Middle frontal gyrus (tissue), 1 donor: ENCODE results near the gene PRKN.

Experiments
- DNase-seq: peaks from one replicate; pipeline ENCODE4 v3.0.0-alpha.2; 2015; ENCODE audit warnings: low spot score; ENCODE audit errors: extremely low spot score

Gene PRKN

DNA sequence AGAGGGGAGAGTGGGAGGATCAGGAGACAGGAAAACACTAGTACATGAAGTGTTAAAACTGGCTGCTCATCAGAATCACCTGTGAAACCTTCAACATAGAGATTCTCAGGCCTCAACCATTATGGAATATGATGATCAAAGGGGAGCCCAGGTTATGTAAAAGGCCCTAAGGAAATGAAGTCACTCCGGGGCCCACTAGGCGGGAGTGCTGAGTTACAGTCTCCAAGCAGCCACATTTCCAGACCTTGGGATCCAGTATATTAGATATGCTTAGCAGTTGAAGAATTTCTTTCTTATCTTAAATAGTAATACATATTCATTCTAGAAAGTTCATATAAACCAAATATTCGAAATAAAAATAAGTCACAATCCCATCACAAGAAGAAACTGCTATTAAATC lies 476.3 kb downstream of the PRKN start:
- no peak for DNase-seq

DNA sequence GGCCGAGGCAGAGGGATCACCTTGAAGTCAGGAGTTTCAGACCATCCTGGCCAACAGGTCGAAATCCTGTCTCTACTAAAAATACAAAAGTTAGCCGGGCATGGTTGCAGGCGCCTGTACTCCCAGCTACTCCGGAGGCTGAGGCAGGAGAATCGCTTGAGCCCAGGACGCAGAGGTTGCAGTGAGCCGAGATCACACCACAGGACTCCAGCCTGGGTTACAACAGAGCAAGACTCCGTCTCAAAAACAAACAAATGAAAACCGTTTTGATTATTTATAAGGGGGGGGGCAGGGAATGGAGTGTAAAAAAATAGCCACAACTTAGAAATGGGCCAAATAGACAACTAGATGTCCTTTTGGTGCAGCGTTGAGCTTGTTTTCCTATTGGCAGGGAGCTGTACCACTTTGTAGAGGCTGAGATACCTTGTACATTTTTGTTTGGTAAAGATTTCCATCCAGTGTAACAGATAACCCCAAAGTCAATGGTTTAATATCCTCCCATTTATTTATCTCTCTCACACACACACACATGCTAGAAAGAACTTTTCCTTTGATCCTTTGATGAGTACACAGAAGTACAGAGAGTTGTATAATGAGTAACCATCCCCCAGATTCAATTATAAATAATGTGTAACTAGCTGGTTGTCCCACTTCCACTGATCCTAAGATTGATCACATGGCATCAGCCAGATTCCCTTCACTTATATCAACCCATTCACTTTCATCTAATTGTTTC lies 477.5 kb downstream of the PRKN start:
- DNase-seq, result no peak

DNA sequence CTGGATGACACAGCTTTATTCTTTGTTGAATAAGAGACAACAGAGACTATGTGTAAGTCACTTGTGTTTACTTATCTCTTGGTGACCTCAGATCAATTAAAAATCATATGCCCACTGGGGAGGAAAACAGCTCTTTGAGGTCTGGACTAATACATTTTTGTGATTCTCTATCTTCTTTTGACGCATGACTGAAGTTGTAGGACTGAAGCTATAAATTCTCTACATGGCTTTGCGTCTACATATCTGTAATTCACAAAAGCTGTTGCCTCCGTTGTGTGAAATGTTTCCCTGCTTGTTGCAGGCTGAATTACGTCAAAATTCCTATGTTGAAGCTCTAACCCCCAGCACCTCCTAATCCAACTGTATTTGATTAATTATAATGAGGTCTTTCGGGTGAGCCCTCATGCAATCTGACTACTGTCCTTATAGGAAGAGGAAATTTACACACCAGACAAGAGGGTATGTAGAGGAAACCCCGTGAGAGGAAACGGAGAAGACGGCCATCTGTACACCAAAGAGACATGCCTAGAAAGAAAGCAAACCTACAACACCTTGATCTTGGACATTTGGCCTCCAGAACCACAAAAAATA lies 481.6 kb downstream of the PRKN start:
- DNase-seq, result no peak

DNA sequence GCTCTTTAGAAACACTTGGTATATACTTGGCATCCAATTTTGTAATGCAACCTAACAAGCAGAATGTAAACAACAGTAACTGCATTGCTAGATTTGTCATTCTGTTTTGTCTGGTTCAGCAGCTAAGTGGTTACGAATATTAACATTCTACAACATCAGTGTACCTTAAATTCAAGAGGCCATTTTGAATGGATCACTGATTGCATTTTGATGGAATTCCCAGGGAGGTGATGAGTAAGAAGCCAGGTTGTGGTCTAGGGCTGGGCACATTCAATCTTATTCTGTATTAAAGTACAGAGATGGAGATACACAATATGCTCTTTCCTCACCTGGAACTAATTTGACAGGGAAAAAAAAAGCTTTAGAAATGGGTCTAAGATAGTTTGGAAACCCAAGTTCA lies 483.5 kb downstream of the PRKN start:
- no peak for DNase-seq

DNA sequence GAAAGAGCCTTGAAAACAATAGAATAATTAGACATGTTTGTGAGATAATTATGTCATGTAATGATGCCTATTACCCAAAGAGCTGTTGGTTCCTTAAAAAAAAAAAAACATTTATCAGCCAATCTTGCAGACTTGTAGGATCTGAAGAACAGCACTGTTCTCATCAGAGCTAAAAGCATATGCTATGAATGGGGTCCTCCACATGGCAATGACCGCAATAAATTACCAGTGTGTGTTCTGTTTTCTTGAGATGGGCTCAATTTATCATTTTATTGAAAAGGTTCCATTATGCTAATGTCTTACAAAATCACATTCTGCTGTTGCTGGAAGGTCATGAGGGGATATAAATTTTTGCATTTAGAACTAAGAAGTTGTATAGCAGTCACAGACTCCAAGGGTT lies 484.7 kb downstream of the PRKN start:
- no peak for DNase-seq

DNA sequence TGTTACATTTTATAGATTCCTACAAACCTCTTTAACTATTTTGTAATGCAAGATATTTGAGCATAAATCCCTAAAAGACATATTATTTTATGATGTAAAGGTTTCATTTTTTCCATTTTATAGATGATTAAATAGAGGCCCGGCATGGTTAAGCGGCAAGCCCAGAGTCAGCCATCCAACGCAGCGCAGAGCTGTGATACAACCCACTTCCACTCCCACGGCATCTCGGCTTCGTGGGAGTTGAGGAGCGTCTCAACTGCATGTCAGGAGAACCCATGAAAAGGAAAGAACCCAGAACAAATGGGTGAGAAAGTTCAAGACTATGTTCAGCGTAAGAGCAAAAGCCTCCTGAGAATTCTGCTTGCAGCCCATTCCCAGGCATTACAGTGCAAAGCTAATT lies 488.2 kb downstream of the PRKN start:
- DNase-seq, result no peak

DNA sequence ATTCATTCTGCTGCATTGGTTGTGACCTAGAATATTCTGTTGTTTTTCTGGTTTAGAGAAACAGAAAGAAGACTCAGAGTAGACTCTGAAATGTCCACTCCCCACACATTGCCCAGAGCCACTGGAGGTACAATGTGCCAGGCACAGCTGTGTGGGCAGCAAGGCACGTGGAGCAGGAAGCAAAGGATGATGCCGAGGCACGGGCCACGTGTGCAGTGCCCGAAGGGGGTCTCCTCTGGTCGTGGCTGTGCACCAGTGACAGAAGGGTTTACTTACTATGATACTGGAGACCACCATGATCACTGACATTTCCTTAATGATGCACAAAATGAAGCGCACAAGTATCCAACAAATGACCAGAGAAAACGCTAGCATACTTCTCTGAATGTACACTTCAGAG lies 488.9 kb downstream of the PRKN start:
- no peak for DNase-seq

DNA sequence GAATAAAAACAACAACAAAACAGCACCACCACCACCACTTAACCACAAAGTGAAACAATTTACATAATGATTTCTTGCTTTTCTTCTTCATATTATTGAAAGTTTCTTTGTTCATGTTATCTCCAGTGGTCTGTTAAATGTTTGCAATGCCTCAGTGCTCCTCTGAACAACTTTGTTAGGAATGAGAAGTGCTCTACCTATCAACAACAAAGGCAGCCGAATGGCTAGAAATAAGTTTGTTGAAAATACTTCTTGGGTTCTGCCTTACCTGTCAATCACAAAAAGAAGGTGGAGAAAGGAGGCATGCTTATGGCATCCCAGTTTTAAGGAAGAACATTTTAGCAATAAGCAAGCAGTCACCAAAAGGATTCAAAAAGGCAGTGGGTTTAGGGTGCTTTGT lies 490.2 kb downstream of the PRKN start:
- DNase-seq, result no peak

DNA sequence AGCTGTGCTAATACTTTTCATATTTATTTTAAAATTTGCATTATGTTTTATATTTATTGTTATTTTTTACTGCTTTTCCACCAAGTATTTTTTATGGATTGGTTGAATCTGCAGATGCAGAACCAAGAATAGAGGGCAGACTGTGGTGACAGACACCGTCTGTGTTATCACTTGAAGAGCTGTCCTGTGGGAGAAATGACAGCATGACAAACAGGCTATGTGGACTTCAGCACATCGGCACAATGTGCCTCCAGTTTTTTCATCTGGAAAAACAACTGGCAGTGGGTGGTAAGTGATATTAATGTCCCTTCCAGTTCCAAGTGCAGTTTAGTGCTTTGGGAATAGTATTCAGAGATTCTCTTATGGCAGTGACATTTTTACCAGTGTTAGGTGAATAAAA lies 492.9 kb downstream of the PRKN start:
- no peak for DNase-seq

DNA sequence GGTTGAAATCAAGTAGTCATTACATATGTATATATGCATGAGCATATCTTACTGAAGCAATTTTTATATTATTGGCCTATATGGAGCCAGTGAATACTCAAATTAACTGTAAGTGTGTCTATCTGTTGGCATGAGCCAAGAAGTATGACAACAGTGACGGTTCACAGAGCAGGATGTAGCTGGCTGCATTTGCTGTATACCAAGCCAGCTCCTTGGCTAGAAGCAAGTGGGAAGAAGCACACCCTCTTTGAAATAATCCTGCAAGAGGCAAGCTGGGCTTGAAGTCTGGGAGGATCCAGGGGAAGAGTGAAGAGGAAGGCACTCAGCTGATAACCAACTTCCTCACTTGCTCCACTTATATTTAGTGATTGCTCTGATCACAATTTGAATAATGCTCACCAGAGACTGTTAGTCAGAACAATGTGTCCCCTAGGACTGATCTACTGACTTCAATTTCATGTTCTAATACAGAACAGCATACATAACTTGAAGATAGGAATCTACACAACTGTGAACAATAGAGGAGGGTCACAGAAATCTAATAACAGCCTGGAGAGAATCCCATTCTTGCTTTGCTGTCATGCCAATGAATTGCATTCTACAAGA lies 497.3 kb downstream of the PRKN start:
- no peak for DNase-seq

DNA sequence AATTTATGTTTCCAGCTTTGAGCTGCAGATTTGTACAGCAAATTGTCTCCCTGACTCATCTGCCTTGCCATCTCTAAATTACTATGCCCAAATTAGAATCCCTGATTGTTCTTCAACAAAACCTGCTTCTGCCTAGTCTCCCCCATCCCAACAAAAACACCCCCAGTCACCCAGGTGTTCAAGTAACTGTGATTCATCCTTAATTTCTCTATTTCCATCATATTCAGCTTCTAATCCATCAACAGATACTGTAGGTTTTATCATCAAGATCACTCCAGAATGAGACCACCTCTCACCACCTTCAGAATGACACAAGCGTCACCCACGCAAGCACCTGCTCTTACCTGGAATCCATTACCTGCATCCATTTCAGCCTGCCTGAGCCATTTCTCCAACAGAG lies 498.5 kb downstream of the PRKN start:
- DNase-seq, result no peak

DNA sequence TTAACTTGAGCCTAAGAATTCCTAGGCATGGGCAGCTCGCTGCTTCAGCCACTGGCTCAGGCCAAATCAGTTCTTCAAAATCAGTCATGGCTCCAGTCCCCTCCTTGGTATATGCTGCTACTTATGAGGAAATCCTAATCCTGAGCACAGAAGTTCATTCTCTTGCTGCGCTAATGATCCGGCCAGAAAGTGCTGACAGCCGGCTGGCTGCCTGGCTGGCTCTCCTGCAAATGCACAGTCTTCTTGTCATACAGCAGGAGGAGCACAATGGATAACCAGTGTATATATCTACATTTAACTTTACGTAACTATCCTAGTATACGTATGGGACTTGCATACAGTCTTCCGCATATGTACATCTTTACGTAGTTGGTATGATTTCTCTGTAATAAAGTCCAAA lies 500.8 kb downstream of the PRKN start:
- no peak for DNase-seq

DNA sequence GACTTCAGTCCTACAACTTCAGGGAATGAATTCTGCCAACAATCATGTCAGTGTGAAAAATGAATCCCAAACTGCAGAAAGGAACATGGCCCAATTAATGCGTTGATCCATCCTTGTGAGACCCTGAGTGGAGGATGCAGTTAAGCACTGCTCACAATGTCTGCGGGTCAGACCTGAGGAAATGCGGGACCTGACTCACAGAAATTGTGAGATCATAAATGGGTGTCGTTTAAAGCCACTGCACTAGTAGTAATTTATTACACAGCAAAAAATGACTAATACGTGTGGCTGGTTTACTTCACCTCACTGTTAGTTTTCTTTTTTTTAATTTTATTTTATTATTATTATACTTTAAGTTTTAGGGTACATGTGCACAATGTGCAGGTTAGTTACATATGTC lies 505.0 kb downstream of the PRKN start:
- no peak for DNase-seq

DNA sequence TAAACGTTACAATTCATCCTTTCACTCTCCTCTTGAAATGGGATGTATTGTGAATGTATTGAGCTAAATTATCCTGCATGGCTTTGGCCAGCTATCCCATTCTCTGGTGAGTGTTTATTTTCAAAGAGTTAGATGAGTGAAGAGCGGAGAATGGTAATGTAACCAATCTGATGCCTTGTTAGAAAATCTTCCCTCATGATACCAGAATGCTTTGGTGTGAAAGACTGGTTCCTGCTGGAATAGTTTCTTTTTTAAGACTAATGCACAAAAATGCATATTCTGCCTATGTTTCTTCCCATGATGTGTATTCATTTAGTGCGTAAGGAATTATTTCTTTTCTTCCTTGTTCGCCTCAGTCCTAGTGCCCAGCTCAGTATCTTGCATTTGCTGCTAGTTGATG lies 506.7 kb downstream of the PRKN start:
- no peak for DNase-seq

DNA sequence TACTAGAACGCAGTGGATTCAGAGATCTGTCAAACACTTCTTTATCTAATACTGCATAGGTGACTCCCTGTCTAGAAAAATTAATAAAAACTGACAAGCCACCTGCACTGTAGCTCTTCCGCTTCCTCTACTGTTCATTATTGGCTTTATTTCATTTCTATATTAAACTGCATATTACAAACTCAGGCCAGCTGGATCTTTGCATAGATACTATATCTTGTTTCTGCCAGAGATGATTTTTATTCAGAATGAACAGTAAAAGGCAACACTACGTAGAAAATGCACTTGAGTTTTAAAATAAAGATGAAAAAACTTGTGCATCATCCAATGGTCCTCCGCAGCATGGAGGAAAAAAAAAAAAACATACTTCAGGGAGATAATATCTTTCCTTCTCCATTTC lies 508.3 kb downstream of the PRKN start:
- DNase-seq, result no peak

DNA sequence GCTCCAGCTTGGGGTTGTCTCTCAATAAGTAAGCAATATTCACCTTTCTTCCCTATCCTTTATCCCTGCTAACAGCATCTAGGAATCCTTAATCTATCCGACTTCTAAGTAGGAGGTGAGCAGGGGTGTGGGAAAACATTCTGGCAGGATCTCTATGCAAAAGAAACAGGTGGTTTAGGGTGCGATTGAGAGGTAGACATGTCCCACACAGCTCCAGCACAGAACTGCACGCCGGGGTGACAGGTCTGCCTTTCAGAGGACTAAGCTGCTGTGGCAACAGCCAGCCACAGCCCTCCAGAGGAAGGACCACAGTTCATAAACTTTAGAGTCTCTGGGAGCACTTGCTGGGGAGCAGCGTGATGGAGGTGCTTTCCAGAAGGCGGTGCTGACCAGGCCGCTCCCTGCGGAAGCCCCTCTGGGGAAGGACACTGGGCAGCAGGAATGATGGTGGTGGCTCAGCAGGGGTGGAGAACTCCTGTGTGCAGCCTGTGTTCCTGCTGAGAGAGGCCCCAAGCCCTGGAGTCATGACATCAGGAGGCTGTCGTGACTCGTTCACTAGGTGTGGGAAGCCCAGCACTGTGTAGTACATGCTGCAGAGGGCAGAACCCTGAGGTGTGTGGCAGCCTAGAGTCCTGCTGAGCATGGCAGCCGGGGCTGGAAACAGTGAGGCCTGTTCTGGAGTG lies 509.6 kb downstream of the PRKN start:
- DNase-seq, result no peak

DNA sequence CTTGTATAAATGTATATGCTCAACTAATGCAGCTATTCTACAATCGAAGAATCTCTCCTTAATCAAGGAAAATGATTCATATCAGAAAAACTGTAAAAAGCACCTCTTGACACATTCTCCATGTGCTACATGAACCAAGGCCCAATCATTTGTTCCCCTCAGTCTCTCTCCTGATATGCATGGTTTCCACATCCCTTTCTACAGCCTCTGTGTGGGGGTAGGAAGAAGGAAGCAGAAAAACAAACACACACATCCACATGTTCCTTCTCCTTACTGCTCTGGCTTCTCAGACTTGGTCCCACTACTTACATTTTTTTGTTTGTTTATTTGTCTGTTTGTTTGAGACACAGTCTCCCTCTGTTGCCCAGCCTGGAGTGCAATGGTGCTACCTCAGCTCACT lies 510.5 kb downstream of the PRKN start:
- DNase-seq, result no peak

DNA sequence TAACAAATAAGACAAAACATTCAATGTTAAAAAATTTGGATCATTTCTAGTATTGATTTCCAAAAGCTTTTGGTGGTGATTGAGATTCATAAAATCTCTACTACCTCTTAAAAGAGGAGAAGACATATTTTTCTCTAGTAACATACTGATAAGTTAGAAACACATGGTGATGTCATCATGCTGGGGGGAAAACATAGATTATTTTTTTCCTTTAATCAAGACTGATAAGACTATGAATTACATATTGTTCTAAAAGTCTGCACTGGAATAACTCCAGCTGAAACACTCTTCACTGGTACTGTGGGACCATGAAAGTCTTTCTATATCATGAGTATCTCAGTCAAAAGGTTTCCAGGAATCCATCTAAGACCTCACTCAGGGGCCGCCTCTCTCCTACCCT lies 515.8 kb downstream of the PRKN start:
- DNase-seq, result no peak

DNA sequence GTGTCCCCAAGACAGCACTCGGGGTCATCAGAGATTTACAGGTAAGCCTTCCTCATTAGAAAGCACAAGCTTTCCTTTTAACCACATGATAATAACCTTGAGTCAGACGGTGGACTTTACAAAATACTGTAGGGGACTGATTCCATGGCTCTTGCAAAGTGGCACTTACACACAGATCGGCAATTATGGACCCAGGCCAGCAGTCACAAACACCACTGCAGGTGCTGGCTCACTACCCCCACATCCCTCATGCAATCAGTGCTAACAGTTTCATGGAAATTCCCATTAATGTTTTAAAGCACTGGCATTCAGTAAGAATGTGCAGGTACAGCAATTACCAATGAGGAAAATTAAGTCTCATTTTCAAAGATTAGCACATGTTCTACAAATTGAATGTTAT lies 516.5 kb downstream of the PRKN start:
- no peak for DNase-seq

DNA sequence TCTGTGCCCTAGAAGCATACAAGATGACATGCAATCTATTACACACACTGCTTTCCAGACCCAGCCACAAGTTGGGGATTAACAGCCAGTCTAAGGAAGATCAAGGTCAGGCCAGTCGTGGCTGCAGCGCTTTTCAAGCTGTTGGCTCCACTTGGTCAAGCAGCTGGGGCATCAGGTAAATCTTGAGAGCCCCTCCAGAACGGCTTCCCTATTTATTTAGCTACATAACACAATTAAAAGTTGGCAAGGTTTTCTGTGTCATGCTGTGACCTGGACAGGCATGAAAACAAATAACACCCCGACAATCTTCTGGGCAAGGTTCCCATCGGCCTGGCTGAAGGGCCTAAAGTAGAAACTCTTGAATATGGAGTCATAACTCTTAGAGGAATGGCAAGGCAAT lies 524.3 kb downstream of the PRKN start:
- DNase-seq, result no peak

DNA sequence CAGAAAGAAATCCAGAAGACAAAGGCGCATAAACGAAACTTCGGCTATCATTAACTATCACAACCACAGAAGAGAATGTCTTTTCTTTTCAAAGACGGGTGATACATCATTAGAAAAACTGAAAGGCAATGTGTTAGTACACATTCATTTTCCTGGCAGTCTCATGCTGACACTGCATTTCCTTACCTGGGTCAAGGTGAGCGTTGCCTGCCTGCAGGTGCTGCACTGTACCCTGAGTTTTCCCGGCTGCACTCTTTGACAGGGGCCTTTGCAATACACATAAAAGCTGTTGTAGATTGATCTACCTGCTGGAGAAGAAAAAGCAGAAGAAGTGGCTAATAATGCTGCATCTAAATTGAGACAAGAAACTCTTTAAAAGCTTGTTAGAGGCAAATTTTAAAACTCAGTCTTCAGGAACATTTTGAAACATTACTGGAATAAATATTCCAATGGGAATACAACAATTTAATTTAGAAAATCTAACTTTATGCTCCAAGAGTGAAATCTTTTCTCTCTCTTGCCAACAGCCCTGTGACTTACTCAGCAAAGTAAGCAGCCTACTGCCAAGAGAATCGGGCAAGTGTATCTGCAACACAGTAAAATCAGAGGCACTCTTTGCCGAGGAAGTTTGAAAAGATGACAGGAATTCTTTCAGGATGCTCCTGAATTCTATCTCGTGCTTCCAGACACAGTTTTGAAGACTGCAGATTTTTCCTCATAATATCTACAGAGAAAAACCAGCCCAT lies 526.4 kb downstream of the PRKN start:
- no peak for DNase-seq

DNA sequence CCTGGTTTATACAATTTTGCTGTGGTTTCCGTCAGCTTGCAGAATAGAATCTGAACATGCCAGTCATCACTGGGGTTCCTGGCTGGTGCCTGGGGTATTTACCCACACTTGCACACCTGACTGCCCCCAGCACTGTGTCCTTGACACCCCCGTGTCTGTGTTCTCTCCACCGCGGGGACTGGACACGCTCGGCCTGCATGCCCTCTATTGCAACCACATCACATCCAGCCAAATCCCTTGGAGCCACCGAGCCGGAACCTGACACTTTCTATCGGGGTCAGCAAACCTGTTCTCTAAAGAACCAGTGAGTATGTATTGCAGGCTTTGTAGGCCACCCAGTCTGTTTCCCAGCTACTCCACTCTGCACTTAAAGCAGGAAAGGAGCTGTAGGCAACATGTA lies 527.5 kb downstream of the PRKN start:
- no peak for DNase-seq
